Renal cortical epithelial cell (primary cell): Measurements from ENCODE around the gene CRBN. TPM values are rescaled to one million over a fixed set of nuclear protein-coding genes. Genes with fewer than 3 reads are reported as not detected.
A peak's percentile ranks its signal among the peaks of the same experiment; 100 is the strongest.

ENCODE experiments used
- DNase-seq: peaks from one replicate; pipeline ENCODE4 v3.0.0-alpha.2; 2011; ENCODE audit warnings: low read depth
- total RNA-seq: library from RNA; depleted of rRNA; stranded (reverse); fragments of >200 nt; gene quantifications from 2 replicates; pipeline ENCODE4 v1.2.3, GENCODE V29; 2014

Gene CRBN
- total RNA-seq, 1 donor from 2014 or later, result 147 TPM

- DNase-seq, result peak; percentile 72
Measured at GRCh38 chr3:3110299-3110630, 69.2 kb downstream of the CRBN start, which contains the start of gene IL5RA. IL5RA (minus strand) TSS chr3:3110374; CDS start chr3:3104984, 5,390 bp downstream.

GRCh38 chr3:3109407-3110298 lies 69.8 kb downstream of the CRBN start:
- DNase-seq, result peak; percentile 31

- DNase-seq, result no peak
Measured at GRCh38 chr3:3107858-3108257, 71.6 kb downstream of the CRBN start.

DNA sequence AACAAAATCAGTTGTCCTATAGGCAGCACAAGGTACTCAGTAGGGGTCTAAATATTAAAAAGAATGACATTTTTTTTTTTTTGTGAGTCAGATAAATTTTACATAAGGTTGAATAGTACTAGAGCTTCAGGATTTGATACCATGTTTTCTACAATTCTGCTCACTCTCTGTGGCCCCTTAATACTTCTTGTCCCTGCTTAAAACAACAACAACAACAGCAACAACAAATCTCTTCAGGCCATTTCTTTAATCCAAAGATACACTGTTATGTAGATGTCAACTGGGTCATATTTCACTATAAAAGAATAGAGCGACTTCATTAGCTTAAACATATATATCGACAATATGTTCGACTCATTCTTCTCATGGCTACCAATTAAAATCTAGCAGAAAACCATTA lies 72.3 kb downstream of the CRBN start:
- DNase-seq, result no peak

GRCh38 chr3:3105815-3106214 lies 73.7 kb downstream of the CRBN start:
- no peak for DNase-seq

GRCh38 chr3:3105246-3105645 lies 74.2 kb downstream of the CRBN start:
- DNase-seq, result no peak

GRCh38 chr3:3102751-3103150 lies 76.7 kb downstream of the CRBN start:
- no peak for DNase-seq

- no peak for DNase-seq
Measured at GRCh38 chr3:3101660-3102458, 77.6 kb downstream of the CRBN start.

Other genes with a start within 250 kb of the CRBN start
- not detected in 2 replicates for gene IL5RA, start 69.3 kb downstream of the CRBN start, total RNA-seq
- gene TRNT1, start 52.8 kb downstream of the CRBN start, total RNA-seq, result 19.4 and 37.3 TPM in 2 replicates